C4-2B (cell line): Measurements from ENCODE around the gene PPARG.
"Not testable (repeated sequence)": the region's sequence is repeated elsewhere in the genome, so short reads cannot be mapped to it uniquely, and the experiment has no call there.

ENCODE experiments used
- H3K27ac ChIP-seq: fragments of 450-650 bp; 2 replicates; pipeline ENCODE4 v1.5.1; 2017
- CTCF ChIP-seq: fragments of 450-650 bp; conservative IDR thresholded peaks from 2 replicates; pipeline ENCODE4 v1.5.1; 2017; ENCODE audit warnings: mild to moderate bottlenecking
- ZFX ChIP-seq: fragments of 450-650 bp; IDR thresholded peaks from 2 replicates; pipeline ENCODE4 v1.6.1; 2017

PPARG gene

GRCh38 chr3:12454076-12454815, 165.4 kb downstream of the PPARG start:
- no peak overlapping the region for H3K27ac ChIP-seq
- TF ChIP-seq CTCF (no peak), ZFX (no peak)

- H3K27ac ChIP-seq, result no peak overlapping the region
Observed at GRCh38 chr3:12454816-12455121, 165.9 kb downstream of the PPARG start.

GRCh38 chr3:12455740-12456139, 166.9 kb downstream of the PPARG start:
- TF ChIP-seq ZFX (no peak), CTCF (no peak)
- H3K27ac ChIP-seq, result no peak overlapping the region

More at GRCh38 chr3:12454816-12455121, 165.9 kb downstream of the PPARG start:
- no peak for TF ChIP-seq CTCF
- TF ChIP-seq ZFX, result no peak

GRCh38 chr3:12456441-12456840, 167.6 kb downstream of the PPARG start:
- TF ChIP-seq ZFX (no peak), CTCF (no peak)
- H3K27ac ChIP-seq, result no peak overlapping the region

GRCh38 chr3:12457380-12457779, 168.5 kb downstream of the PPARG start:
- not testable (repeated sequence) for H3K27ac ChIP-seq

- no peak overlapping the region for H3K27ac ChIP-seq
- TF ChIP-seq CTCF, result no peak
- no peak for TF ChIP-seq ZFX
Observed at GRCh38 chr3:12458901-12459300, 170.0 kb downstream of the PPARG start.

- no peak overlapping the region for H3K27ac ChIP-seq
- TF ChIP-seq ZFX (no peak), CTCF (no peak)
Observed at GRCh38 chr3:12460127-12460526, 171.3 kb downstream of the PPARG start.

GRCh38 chr3:12461097-12461649, 172.3 kb downstream of the PPARG start:
- no peak for TF ChIP-seq CTCF
- no peak for TF ChIP-seq ZFX
- no peak overlapping the region for H3K27ac ChIP-seq
